Measurements from ENCODE around the gene FAM241B. TPM values are rescaled to one million over a fixed set of nuclear protein-coding genes. Genes with fewer than 3 reads are reported as not detected.

The FAM241B gene
- total RNA-seq, 2 donors from 2014 or later = 1.1 to 3.0 TPM

- Mint-ChIP-seq H3K36me3 (no peaks in the 10 kb centered on the region), H3K4me3 (no peak overlapping the region), H3K9me3 (no peaks in the 10 kb centered on the region), H3K27ac (no peak overlapping the region), H3K27me3 (peaks cover 0 to 3% of the 10 kb centered on the region in 2 donors), H3K4me1 (ENCODE audit: low read depth in 2 of 2) (peaks cover 6 to 7% of the 10 kb centered on the region in 2 donors)
- DNase-seq (ENCODE audit: low spot score) (no peak), ATAC-seq (no peak)
Measured at GRCh38 chr10:69649786-69650550, 19.9 kb downstream of the FAM241B start.

GRCh38 chr10:69650589-69651261, 20.7 kb downstream of the FAM241B start:
- ATAC-seq (no peak), DNase-seq (ENCODE audit: low spot score) (no peak)
- Mint-ChIP-seq H3K4me3 (no peak overlapping the region), H3K36me3 (no peaks in the 10 kb centered on the region), H3K4me1 (ENCODE audit: low read depth in 2 of 2) (peaks cover 6 to 7% of the 10 kb centered on the region in 2 donors), H3K9me3 (no peaks in the 10 kb centered on the region), H3K27ac (no peak overlapping the region), H3K27me3 (peaks cover 0 to 3% of the 10 kb centered on the region in 2 donors)

GRCh38 chr10:69651362-69651761, 21.3 kb downstream of the FAM241B start:
- Mint-ChIP-seq H3K27ac (no peak overlapping the region), H3K9me3 (no peaks in the 10 kb centered on the region), H3K27me3 (peaks cover 0 to 3% of the 10 kb centered on the region in 2 donors), H3K4me1 (ENCODE audit: low read depth in 2 of 2) (peaks cover 6 to 7% of the 10 kb centered on the region in 2 donors), H3K4me3 (no peak overlapping the region), H3K36me3 (no peaks in the 10 kb centered on the region)
- no peak for ATAC-seq
- DNase-seq (ENCODE audit: low spot score) = no peak

- peaks cover 6 to 7% of the 10 kb centered on the region in 2 donors for H3K4me1 Mint-ChIP-seq (ENCODE audit: low read depth in 2 of 2)
- H3K27ac Mint-ChIP-seq = no peak overlapping the region
- H3K27me3 Mint-ChIP-seq = peaks cover under 1 to 3% of the 10 kb centered on the region in 2 donors
- H3K36me3 Mint-ChIP-seq = no peaks in the 10 kb centered on the region
- H3K4me3 Mint-ChIP-seq = no peak overlapping the region
- no peak for ATAC-seq
- no peaks in the 10 kb centered on the region for H3K9me3 Mint-ChIP-seq
- no peak for DNase-seq (ENCODE audit: low spot score)
Measured at GRCh38 chr10:69652111-69652856, 22.2 kb downstream of the FAM241B start.

- Mint-ChIP-seq H3K27ac (no peak overlapping the region), H3K36me3 (no peaks in the 10 kb centered on the region), H3K27me3 (peaks cover 3 to 6% of the 10 kb centered on the region in 2 donors), H3K4me1 (ENCODE audit: low read depth in 2 of 2) (peaks cover 6 to 7% of the 10 kb centered on the region in 2 donors), H3K9me3 (no peaks in the 10 kb centered on the region), H3K4me3 (no peak overlapping the region)
- no peak for DNase-seq (ENCODE audit: low spot score)
- no peak for ATAC-seq
Measured at GRCh38 chr10:69652857-69653199, 22.8 kb downstream of the FAM241B start.

- no peak overlapping the region for H3K4me3 Mint-ChIP-seq
- no peaks in the 10 kb centered on the region for H3K36me3 Mint-ChIP-seq
- ATAC-seq (no peak), DNase-seq (ENCODE audit: low spot score) (no peak)
- H3K27ac Mint-ChIP-seq = no peak overlapping the region
- peaks cover 5 to 13% of the 10 kb centered on the region in 2 donors for H3K27me3 Mint-ChIP-seq
- no peaks in the 10 kb centered on the region for H3K9me3 Mint-ChIP-seq
- peaks cover 6 to 7% of the 10 kb centered on the region in 2 donors for H3K4me1 Mint-ChIP-seq (ENCODE audit: low read depth in 2 of 2)
Measured at GRCh38 chr10:69653561-69653960, 23.5 kb downstream of the FAM241B start.

- DNase-seq (ENCODE audit: low spot score) (no peak), ATAC-seq (no peak)
- peaks cover 2 to 13% of the 10 kb centered on the region in 2 donors for H3K27me3 Mint-ChIP-seq
- no peak overlapping the region for H3K27ac Mint-ChIP-seq
- H3K9me3 Mint-ChIP-seq = no peaks in the 10 kb centered on the region
- H3K4me1 Mint-ChIP-seq (ENCODE audit: low read depth in 2 of 2) = peaks cover 6 to 7% of the 10 kb centered on the region in 2 donors
- no peak overlapping the region for H3K4me3 Mint-ChIP-seq
- H3K36me3 Mint-ChIP-seq = no peaks in the 10 kb centered on the region
Measured at GRCh38 chr10:69655124-69655867, 25.2 kb downstream of the FAM241B start.

- H3K4me3 Mint-ChIP-seq = no peak overlapping the region
- H3K27me3 Mint-ChIP-seq = peaks cover 5 to 19% of the 10 kb centered on the region in 2 donors
- H3K4me1 Mint-ChIP-seq (ENCODE audit: low read depth in 2 of 2) = peaks cover 4 to 5% of the 10 kb centered on the region in 2 donors
- no peaks in the 10 kb centered on the region for H3K9me3 Mint-ChIP-seq
- no peaks in the 10 kb centered on the region for H3K36me3 Mint-ChIP-seq
- H3K27ac Mint-ChIP-seq = no peak overlapping the region
- DNase-seq (ENCODE audit: low spot score) (no peak), ATAC-seq (no peak)
Measured at GRCh38 chr10:69655868-69656555, 26.0 kb downstream of the FAM241B start.

- no peaks in the 10 kb centered on the region for H3K36me3 Mint-ChIP-seq
- ATAC-seq = no peak
- H3K27me3 Mint-ChIP-seq = peaks cover 5 to 19% of the 10 kb centered on the region in 2 donors
- DNase-seq (ENCODE audit: low spot score) = no peak
- H3K27ac Mint-ChIP-seq = no peak overlapping the region
- no peak overlapping the region for H3K4me3 Mint-ChIP-seq
- no peaks in the 10 kb centered on the region for H3K4me1 Mint-ChIP-seq (ENCODE audit: low read depth in 2 of 2)
- H3K9me3 Mint-ChIP-seq = no peaks in the 10 kb centered on the region
Measured at GRCh38 chr10:69656742-69657269, 26.8 kb downstream of the FAM241B start.

GRCh38 chr10:69657430-69657829, 27.4 kb downstream of the FAM241B start:
- DNase-seq (ENCODE audit: low spot score) (no peak), ATAC-seq (no peak)
- no peak overlapping the region for H3K4me3 Mint-ChIP-seq
- no peaks in the 10 kb centered on the region for H3K4me1 Mint-ChIP-seq (ENCODE audit: low read depth in 2 of 2)
- H3K27me3 Mint-ChIP-seq = peaks cover 5 to 19% of the 10 kb centered on the region in 2 donors
- no peak overlapping the region for H3K27ac Mint-ChIP-seq
- no peaks in the 10 kb centered on the region for H3K9me3 Mint-ChIP-seq
- H3K36me3 Mint-ChIP-seq = no peaks in the 10 kb centered on the region

GRCh38 chr10:69657866-69658265, 27.8 kb downstream of the FAM241B start:
- Mint-ChIP-seq H3K27ac (no peak overlapping the region), H3K4me1 (ENCODE audit: low read depth in 2 of 2) (no peaks in the 10 kb centered on the region), H3K9me3 (no peaks in the 10 kb centered on the region), H3K36me3 (no peaks in the 10 kb centered on the region), H3K27me3 (peaks cover 5 to 19% of the 10 kb centered on the region in 2 donors), H3K4me3 (no peak overlapping the region)
- DNase-seq (ENCODE audit: low spot score) = no peak
- ATAC-seq = no peak

GRCh38 chr10:69659241-69660038, 29.4 kb downstream of the FAM241B start:
- H3K9me3 Mint-ChIP-seq = no peaks in the 10 kb centered on the region
- ATAC-seq = no peak

More at GRCh38 chr10:69659241-69660038, 29.4 kb downstream of the FAM241B start:
- H3K27ac Mint-ChIP-seq = no peak overlapping the region
- no peak overlapping the region for H3K4me3 Mint-ChIP-seq
- H3K36me3 Mint-ChIP-seq = no peaks in the 10 kb centered on the region
- peaks cover 5 to 19% of the 10 kb centered on the region in 2 donors for H3K27me3 Mint-ChIP-seq
- no peak for DNase-seq (ENCODE audit: low spot score)
- H3K4me1 Mint-ChIP-seq (ENCODE audit: low read depth in 2 of 2) = no peaks in the 10 kb centered on the region
